T-cell (primary cell): ENCODE measurements around the gene TRMT112. TPM values are rescaled to one million over a fixed set of nuclear protein-coding genes. Genes with fewer than 3 reads are reported as not detected.
"Not testable (repeated sequence)": the region's sequence is repeated elsewhere in the genome, so short reads cannot be mapped to it uniquely, and the experiment has no call there.

ENCODE experiments used
- ATAC-seq, 4 experiments: fragments of 200-7000 bp in 3 of 4; fragments of 150-1000 bp in 1 of 4; cut with Tn5 transposase; replicated peaks in 1 of 4; 1 replicate in 3 of 4; 2 replicates in 1 of 4; pipeline ENCODE4 v1.10.0; 2021; ENCODE audit warnings: moderate library complexity in 3 of 4, mild to moderate bottlenecking in 2 of 4, moderate number of reproducible peaks in 1 of 4
- CTCF ChIA-PET, 2 donors: fragments of 300-600 bp; sonication (Branson Sonifier 250); formaldehyde crosslinking; loops; one replicate each; lab custom pipeline; 2022; ENCODE audit warnings: antibody characterized with exemption in 2 of 2; lab: Charles Lee
- POLR2A ChIA-PET, 2 donors: fragments of 300-600 bp; sonication (Branson Sonifier 250); formaldehyde crosslinking; loops; one replicate each; lab custom pipeline; 2022; ENCODE audit warnings: antibody characterized with exemption in 2 of 2; lab: Charles Lee
- DNase-seq, 35 experiments: peaks; one replicate each; pipeline versions ENCODE4 v3.0.0 to v3.0.0-alpha.2; 2013 to 2023
- H3K27ac ChIP-seq: one replicate; pipeline ENCODE4 v1.5.1; 2013; ENCODE audit warnings: low read length
- H3K27me3 ChIP-seq, 2 experiments: replicated peaks in 1 of 2; 1 replicate in 1 of 2; 2 replicates in 1 of 2; pipeline versions ENCODE4 v1.6.1 to v1.7.0; 2013; ENCODE audit warnings: low read length in 1 of 2, mixed read lengths in 1 of 2; ENCODE audit not compliant: control insufficient read depth in 2 of 2, insufficient read depth in 2 of 2; ENCODE audit errors: extremely low read depth in 1 of 2
- H3K36me3 ChIP-seq, 2 donors: 1 replicate in 1 of 2; 2 replicates in 1 of 2; pipeline versions ENCODE4 v1.6.1 to v1.7.0; 2013; ENCODE audit warnings: low read length in 1 of 2; ENCODE audit not compliant: control insufficient read depth in 2 of 2, insufficient read depth in 1 of 2; ENCODE audit errors: extremely low read depth in 1 of 2
- H3K4me1 ChIP-seq, 2 experiments: 1 replicate in 1 of 2; 2 replicates in 1 of 2; pipeline versions ENCODE4 v1.6.1 to v1.7.0; 2013; ENCODE audit warnings: low read length in 2 of 2, mixed read lengths in 1 of 2; ENCODE audit not compliant: insufficient read depth in 2 of 2, control insufficient read depth in 1 of 2; ENCODE audit errors: extremely low read depth in 1 of 2
- H3K4me3 ChIP-seq, 2 donors: 1 replicate in 1 of 2; 2 replicates in 1 of 2; pipeline versions ENCODE4 v1.5.1 to v1.7.0; 2013; ENCODE audit warnings: mild to moderate bottlenecking in 2 of 2, low read length in 1 of 2, moderate library complexity in 1 of 2; ENCODE audit not compliant: control insufficient read depth in 1 of 2; ENCODE audit errors: extremely low read depth in 1 of 2
- H3K9me3 ChIP-seq: 2 replicates; pipeline ENCODE4 v1.7.0; 2013
- H3K27ac Mint-ChIP-seq, 2 donors: one replicate each; pipeline ENCODE4 v1.8.0; 2020 to 2021; ENCODE audit warnings: mild to moderate bottlenecking in 2 of 2, mixed read lengths in 2 of 2
- H3K27me3 Mint-ChIP-seq, 2 donors: one replicate each; pipeline ENCODE4 v1.8.0; 2021 to 2022; ENCODE audit warnings: mixed read lengths in 2 of 2
- H3K36me3 Mint-ChIP-seq: one replicate; pipeline ENCODE4 v1.8.0; 2021; ENCODE audit warnings: mixed read lengths
- H3K4me1 Mint-ChIP-seq, 3 donors: one replicate each; pipeline ENCODE4 v1.8.0; 2020 to 2022; ENCODE audit warnings: mixed read lengths in 3 of 3, mild to moderate bottlenecking in 1 of 3
- H3K4me3 Mint-ChIP-seq, 3 donors: one replicate each; pipeline ENCODE4 v1.8.0; 2020 to 2022; ENCODE audit warnings: mild to moderate bottlenecking in 3 of 3, mixed read lengths in 3 of 3, moderate library complexity in 3 of 3
- H3K9me3 Mint-ChIP-seq, 3 donors: one replicate each; pipeline ENCODE4 v1.8.0; 2020 to 2022; ENCODE audit warnings: mixed read lengths in 3 of 3
- WGBS: methylation state at CpG from one replicate; pipeline ENCODE4 v1.1.5; 2013; ENCODE audit warnings: missing lambda C conversion rate; ENCODE audit not compliant: insufficient coverage; 5-methylcytosine and 5-hydroxymethylcytosine counted together
- total RNA-seq, 35 experiments: library from RNA in 6 of 35; stranded (reverse) in 6 of 35; fragments of 120-200 nt in 1 of 35; gene quantifications; one replicate each; pipeline versions ENCODE4 v1.2.1 to v1.2.4 and lab custom pipeline; 2013 to 2026

Gene TRMT112
- total RNA-seq, 5 donors from 2014 or later (not counting 1 experiment from before 2014, with no cell fraction given) = 104 to 177 (median 151) TPM

DNA sequence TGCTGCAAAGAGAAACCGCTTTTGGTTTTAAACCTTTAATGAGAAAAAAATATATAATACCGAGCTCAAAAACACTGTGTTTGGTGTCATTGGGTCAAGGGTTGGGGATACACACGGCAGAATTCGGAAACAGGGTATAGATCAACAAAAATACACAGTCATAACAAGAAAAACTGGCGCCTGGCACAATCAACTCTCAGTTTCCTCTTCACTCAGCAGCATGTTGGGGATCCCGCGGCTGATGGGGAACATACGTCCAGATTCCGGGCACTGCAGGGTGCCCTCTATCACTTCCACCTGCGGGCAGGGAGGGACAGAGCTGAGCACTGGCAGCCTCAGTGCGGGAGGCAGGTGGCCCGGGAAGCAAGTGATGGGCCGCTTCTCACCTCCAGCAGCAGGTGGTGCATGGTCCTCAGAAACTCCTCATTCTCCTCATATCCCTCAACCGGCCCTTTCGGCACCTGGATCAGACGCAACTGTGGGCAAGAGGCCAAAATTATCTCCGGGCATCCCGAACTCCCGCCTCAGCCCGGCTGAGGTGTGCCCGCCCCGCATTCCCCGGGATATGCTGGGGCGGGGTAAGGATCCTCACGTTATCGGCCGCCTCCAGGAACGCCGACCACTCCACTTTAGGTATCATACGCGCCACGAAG lies 561 bp downstream of the TRMT112 start:
- peak overlapping the region; percentile 91 to 96 (median 93) for H3K4me3 Mint-ChIP-seq
- Histone ChIP-seq H3K4me1 (peaks cover 2 to 42% of the 10 kb centered on the region in 2 experiments), H3K4me3 (peak overlapping the region; percentile 76 to 79), H3K9me3 (no peaks in the 10 kb centered on the region), H3K36me3 (peaks cover 0 to 35% of the 10 kb centered on the region in 2 donors), H3K27me3 (no peaks in the 10 kb centered on the region), H3K27ac (peak overlapping the region; percentile 98)
- ChIA-PET CTCF (interaction anchor here (0.6 to 2.6 kb wide), 13 partner anchors 12 to 1653 kb away, joined by 4 to 41 read pairs (median 11); partner anchors contain the start of genes CATSPERZ (in 1 of the 2), CCDC88B (in 1 of the 2), ESRRA (in 1 of the 2) and GPR137 (in 1 of the 2)), POLR2A (interaction anchor here (0.6 to 1.5 kb wide), 7 partner anchors 9 to 131 kb away, joined by 3 to 10 read pairs (median 5); partner anchors contain the start of genes BAD (in 1 of the 2), ESRRA (in 1 of the 2), GPR137 (in 1 of the 2) and STIP1 (in 1 of the 2))
- DNase-seq (peak in 26 of 35 experiments; percentile 17 to 70 (median 42)), ATAC-seq (peak in 1 of 4 experiments; percentile 5)
- H3K36me3 Mint-ChIP-seq = peaks cover 28% of the 10 kb centered on the region
- peak overlapping the region; percentile 99 to 100 for H3K27ac Mint-ChIP-seq
- H3K27me3 Mint-ChIP-seq = no peaks in the 10 kb centered on the region
- WGBS = under 1% methylated on average over 27 of the region's 32 CpGs
- H3K4me1 Mint-ChIP-seq = peaks cover 30 to 59% (median 44%) of the 10 kb centered on the region in 3 donors
- H3K9me3 Mint-ChIP-seq = no peaks in the 10 kb centered on the region

DNA sequence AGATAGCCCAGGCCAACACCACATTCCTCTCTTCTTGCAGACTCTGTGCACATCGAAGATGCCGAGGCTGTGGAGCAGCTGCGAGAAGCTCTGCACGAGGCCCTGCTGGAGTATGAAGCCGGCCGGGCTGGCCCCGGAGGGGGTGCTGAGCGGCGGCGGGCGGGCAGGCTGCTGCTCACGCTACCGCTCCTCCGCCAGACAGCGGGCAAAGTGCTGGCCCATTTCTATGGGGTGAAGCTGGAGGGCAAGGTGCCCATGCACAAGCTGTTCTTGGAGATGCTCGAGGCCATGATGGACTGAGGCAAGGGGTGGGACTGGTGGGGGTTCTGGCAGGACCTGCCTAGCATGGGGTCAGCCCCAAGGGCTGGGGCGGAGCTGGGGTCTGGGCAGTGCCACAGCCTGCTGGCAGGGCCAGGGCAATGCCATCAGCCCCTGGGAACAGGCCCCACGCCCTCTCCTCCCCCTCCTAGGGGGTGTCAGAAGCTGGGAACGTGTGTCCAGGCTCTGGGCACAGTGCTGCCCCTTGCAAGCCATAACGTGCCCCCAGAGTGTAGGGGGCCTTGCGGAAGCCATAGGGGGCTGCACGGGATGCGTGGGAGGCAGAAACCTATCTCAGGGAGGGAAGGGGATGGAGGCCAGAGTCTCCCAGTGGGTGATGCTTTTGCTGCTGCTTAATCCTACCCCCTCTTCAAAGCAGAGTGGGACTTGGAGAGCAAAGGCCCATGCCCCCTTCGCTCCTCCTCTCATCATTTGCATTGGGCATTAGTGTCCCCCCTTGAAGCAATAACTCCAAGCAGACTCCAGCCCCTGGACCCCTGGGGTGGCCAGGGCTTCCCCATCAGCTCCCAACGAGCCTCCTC lies 1.5 kb downstream of the TRMT112 start:
- Mint-ChIP-seq H3K4me3 (peak overlapping the region; percentile 91 to 96 (median 93)), H3K36me3 (peaks cover 20% of the 10 kb centered on the region), H3K27ac (peak overlapping the region; percentile 58 to 100), H3K4me1 (peaks cover 32 to 56% (median 43%) of the 10 kb centered on the region in 3 donors)
- Histone ChIP-seq H3K36me3 (peaks cover 0 to 27% of the 10 kb centered on the region in 2 donors), H3K4me1 (peaks cover 2 to 44% of the 10 kb centered on the region in 2 experiments), H3K27ac (peak overlapping the region; percentile 98)
- H3K9me3 ChIP-seq, ATAC-seq, H3K9me3 Mint-ChIP-seq, POLR2A ChIA-PET, H3K4me3 ChIP-seq, H3K27me3 ChIP-seq, H3K27me3 Mint-ChIP-seq, DNase-seq: not testable (repeated sequence)
- WGBS = 91% methylated on average over 19 of the region's 25 CpGs
- CTCF ChIA-PET = interaction anchor here in 1 of 2 donors (2.6 kb wide), 1 partner anchor 15 kb away, joined by 22 read pairs; the partner anchor contains the start of gene CATSPERZ

DNA sequence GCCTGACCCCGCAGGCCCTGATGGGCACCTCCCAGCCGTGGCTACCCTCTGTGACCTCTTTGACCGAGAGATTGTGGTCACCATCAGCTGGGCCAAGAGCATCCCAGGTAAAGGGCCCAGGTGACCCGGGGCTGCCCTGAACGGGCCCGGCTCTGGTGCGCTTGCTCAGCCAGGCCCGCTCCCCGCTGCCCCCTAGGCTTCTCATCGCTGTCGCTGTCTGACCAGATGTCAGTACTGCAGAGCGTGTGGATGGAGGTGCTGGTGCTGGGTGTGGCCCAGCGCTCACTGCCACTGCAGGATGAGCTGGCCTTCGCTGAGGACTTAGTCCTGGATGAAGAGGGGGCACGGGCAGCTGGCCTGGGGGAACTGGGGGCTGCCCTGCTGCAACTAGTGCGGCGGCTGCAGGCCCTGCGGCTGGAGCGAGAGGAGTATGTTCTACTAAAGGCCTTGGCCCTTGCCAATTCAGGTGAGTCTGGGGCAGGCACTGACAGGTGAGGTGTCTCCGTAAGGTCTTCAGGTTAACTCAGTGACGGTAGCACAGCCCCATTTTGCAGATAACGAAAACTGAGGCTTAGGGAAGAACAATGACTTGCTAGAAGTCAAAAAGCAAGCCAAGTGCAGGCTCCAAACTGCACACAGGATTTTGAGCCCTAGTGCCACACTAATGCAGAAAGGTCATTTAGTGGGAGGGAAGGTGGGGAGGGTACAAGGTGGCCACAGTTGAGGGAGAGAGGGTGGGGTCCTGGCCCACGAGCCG lies 2.4 kb downstream of the TRMT112 start:
- Histone ChIP-seq H3K27me3 (no peaks in the 10 kb centered on the region), H3K27ac (no peak overlapping the region), H3K9me3 (no peaks in the 10 kb centered on the region), H3K4me1 (peaks cover 2 to 44% of the 10 kb centered on the region in 2 experiments), H3K4me3 (no peak overlapping the region), H3K36me3 (peaks cover 0 to 20% of the 10 kb centered on the region in 2 donors)
- no peaks in the 10 kb centered on the region for H3K9me3 Mint-ChIP-seq
- DNase-seq (no peak), ATAC-seq (no peak)
- 96% methylated on average over 22 of the region's 24 CpGs for WGBS
- no peaks in the 10 kb centered on the region for H3K27me3 Mint-ChIP-seq
- H3K27ac Mint-ChIP-seq = peak overlapping the region in 1 of 2 donors; percentile 15
- ChIA-PET POLR2A (no interaction called here), CTCF (no interaction called here)
- H3K36me3 Mint-ChIP-seq = peaks cover 13% of the 10 kb centered on the region
- H3K4me3 Mint-ChIP-seq = peak overlapping the region in 1 of 3 donors; percentile 41
- H3K4me1 Mint-ChIP-seq = peaks cover 33 to 47% (median 41%) of the 10 kb centered on the region in 3 donors

DNA sequence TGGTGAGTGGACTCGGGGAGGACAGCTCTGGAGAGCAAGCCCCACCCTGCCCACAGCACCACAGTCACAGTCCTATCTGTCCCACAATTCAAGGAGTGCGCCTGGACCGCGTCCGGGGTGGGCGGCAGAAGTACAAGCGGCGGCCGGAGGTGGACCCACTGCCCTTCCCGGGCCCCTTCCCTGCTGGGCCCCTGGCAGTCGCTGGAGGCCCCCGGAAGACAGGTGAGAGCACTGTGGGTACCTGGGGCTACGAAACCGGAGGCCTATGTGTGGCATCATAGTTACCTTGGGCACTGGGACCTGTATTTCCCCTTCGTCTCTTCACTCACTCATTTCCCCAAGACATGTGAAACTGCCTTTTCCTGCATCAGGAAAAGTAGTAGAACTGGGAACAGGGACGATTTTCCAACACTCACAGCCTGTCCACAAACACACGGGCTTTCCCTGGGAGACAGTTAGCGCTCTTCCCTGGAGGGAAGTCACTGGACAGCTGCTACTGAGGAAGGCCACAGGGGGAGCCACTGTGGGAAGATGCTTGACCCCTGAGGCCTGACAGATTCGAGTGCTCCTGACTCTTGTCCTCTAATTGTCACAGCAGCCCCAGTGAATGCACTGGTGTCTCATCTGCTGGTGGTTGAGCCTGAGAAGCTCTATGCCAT lies 3.1 kb downstream of the TRMT112 start:
- WGBS = 92% methylated on average over 12 of the region's 19 CpGs
- H3K9me3 ChIP-seq = no peaks in the 10 kb centered on the region
- H3K36me3 Mint-ChIP-seq = peaks cover 13% of the 10 kb centered on the region
- no peaks in the 10 kb centered on the region for H3K27me3 ChIP-seq
- ChIA-PET CTCF (no interaction called here), POLR2A (no interaction called here)
- peak overlapping the region in 1 of 2 donors; percentile 32 for H3K27ac Mint-ChIP-seq
- H3K4me1 Mint-ChIP-seq = peaks cover 32 to 41% (median 35%) of the 10 kb centered on the region in 3 donors
- H3K27ac ChIP-seq = no peak overlapping the region
- ATAC-seq (no peak), DNase-seq (no peak)
- H3K4me3 ChIP-seq = no peak overlapping the region
- peaks cover 0 to 20% of the 10 kb centered on the region in 2 donors for H3K36me3 ChIP-seq
- H3K9me3 Mint-ChIP-seq = no peaks in the 10 kb centered on the region
- no peak overlapping the region for H3K4me3 Mint-ChIP-seq
- H3K27me3 Mint-ChIP-seq = no peaks in the 10 kb centered on the region
- H3K4me1 ChIP-seq = peaks cover 2 to 40% of the 10 kb centered on the region in 2 experiments

DNA sequence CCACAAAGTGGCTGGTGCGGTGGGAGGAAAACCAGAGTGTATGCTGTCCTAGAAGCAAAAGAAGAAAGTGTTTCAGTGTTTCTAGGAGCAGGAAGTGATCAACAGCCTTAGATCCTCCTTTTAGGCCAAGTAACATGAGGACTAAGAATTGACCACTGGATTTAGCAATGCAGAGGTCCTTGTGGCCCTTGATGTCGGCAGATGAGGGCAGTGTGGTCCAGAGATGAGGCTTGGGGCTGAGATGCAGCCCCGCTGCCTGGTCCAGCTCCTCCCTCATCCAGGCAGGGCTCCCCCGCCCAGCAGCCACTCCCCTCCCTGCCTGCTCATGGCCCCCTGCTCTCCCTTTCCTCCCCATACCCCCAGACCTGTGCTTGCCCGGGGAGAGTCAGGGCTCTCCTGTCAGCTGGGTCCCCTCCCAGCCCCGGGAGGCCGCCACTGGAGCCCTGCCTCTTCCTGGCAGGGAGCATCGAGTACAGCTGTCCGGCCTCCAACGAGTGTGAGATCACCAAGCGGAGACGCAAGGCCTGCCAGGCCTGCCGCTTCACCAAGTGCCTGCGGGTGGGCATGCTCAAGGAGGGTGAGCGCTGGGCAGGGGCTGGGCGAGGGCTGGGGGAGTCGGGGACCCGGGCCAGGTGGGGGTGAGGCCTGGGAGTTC lies 3.7 kb downstream of the TRMT112 start:
- ChIA-PET POLR2A (no interaction called here), CTCF (no interaction called here)
- ATAC-seq = no peak
- Histone ChIP-seq H3K27me3 (no peaks in the 10 kb centered on the region), H3K36me3 (peaks cover 0 to 20% of the 10 kb centered on the region in 2 donors), H3K4me1 (peaks cover 0 to 33% of the 10 kb centered on the region in 2 experiments), H3K4me3 (no peak overlapping the region), H3K9me3 (no peaks in the 10 kb centered on the region), H3K27ac (no peak overlapping the region)
- Mint-ChIP-seq H3K27me3 (no peaks in the 10 kb centered on the region), H3K4me3 (no peak overlapping the region), H3K9me3 (no peaks in the 10 kb centered on the region), H3K4me1 (peaks cover 27 to 35% (median 30%) of the 10 kb centered on the region in 3 donors), H3K36me3 (peaks cover 13% of the 10 kb centered on the region), H3K27ac (peak overlapping the region in 1 of 2 donors; percentile 50)
- no peak for DNase-seq
- WGBS = 96% methylated on average over 12 of the region's 18 CpGs
